NOMO-1 treated with dmso at 0.1 percent for 144 hours (cell line): ENCODE results near the gene AIPL1.
"Not testable (repeated sequence)": the region's sequence is repeated elsewhere in the genome, so short reads cannot be mapped to it uniquely, and the experiment has no call there.

Experiments used
- DNase-seq: peaks from one replicate; lab custom pipeline; 2025; ENCODE audit not compliant: unreplicated experiment; lab: John Stamatoyannopoulos, UW

AIPL1 gene, protein sequence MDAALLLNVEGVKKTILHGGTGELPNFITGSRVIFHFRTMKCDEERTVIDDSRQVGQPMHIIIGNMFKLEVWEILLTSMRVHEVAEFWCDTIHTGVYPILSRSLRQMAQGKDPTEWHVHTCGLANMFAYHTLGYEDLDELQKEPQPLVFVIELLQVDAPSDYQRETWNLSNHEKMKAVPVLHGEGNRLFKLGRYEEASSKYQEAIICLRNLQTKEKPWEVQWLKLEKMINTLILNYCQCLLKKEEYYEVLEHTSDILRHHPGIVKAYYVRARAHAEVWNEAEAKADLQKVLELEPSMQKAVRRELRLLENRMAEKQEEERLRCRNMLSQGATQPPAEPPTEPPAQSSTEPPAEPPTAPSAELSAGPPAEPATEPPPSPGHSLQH

DNA sequence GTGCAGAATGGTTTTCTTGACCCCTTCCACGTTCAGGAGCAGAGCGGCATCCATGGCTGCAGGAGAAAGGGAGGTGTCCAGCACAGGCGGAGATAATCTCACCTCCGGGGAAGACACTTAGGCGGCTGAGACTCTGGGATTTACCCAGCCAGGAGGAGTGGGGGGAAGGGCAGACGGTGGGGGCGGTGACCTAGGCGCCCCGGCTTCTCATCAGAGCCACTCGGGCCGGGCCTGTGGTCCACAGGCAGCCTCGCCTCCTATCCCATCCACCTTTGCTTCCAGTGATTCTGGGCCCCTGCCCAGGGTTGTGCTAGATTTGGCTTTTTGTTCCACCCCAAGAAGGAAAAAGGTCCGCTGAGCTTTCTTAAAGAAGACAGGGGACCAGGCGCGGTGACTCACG, at the start of gene AIPL1:
TSS of gene AIPL1 (minus strand) at position 71 of the 400 bp plus-strand sequence. CDS start at position 54, 17 bp downstream.
- DNase-seq, result no peak

DNA sequence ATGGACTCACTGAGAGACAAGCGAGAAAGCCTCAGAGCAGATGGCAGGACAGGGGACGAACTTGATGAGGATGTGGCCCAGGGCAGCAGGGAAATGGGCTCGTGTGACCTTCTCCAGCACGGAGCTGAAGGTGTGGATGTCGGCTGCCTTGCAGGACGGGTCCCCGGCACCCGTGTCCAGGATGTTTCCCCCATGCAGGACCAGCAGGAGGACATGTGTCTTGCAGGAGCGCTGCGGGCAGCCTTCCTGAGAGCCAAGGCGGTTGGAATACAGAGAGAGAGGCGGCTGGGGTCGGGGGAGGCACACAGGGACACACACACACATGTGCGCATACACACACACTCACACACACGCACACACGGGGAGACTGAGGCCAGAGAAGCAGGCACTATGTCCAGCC, 48.6 kb upstream of the AIPL1 start:
- DNase-seq, result no peak

DNA sequence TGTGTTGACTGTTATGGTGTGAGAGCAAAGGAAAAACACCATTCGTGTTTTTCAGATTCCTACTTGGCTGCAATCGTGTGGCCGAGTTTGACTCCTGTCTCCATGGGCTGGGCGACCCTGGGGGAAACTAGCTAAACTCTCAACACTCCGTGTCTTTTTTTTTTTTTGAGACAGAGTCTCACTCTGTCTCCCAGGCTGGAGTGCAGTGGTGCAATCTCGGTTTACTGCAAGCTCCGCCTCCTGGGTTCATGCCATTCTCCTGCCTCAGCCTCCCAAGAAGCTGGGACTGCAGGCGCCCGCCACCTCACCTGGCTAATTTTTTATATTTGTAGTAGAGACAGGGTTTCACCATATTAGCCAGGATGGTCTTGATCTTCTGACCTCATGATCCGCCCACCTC, 47.9 kb upstream of the AIPL1 start:
- DNase-seq, result not testable (repeated sequence)

DNA sequence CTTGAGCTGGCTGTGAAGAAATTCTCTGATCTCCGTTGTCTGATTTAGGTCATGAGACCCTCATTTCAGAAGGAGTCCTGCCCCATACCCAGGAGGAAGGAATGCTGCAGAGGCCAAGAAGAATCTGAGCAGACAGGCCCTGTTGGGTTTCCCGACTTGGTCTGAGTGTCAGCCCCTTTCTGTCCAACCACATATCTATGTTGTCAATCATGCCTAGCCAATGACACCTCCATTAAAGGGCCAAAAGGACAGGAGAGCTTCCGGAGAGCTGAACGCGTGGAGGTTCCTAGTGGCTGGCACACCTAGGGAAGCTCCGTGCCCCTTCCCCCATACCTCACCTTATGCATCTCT, 47.2 kb upstream of the AIPL1 start:
- DNase-seq, result no peak

DNA sequence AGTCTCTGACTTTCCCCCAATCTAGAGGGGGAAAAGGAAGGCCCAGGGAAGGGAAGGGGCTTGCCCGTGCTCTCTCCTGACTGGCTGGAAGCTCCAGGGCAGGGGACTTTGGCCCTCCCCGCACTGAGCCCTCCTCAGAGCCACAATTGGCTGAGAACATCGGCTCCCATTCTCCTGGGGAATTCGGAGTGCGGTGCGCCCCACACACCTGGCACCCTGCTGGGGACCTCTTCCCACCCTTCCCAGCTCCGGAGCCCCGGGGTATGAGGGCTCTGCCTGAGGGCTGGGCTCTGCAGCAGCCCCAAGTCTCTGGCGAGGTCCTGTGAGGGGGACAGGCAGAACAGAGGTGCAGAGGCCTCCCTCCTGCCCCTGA, 45.4 kb upstream of the AIPL1 start:
- DNase-seq, result no peak

DNA sequence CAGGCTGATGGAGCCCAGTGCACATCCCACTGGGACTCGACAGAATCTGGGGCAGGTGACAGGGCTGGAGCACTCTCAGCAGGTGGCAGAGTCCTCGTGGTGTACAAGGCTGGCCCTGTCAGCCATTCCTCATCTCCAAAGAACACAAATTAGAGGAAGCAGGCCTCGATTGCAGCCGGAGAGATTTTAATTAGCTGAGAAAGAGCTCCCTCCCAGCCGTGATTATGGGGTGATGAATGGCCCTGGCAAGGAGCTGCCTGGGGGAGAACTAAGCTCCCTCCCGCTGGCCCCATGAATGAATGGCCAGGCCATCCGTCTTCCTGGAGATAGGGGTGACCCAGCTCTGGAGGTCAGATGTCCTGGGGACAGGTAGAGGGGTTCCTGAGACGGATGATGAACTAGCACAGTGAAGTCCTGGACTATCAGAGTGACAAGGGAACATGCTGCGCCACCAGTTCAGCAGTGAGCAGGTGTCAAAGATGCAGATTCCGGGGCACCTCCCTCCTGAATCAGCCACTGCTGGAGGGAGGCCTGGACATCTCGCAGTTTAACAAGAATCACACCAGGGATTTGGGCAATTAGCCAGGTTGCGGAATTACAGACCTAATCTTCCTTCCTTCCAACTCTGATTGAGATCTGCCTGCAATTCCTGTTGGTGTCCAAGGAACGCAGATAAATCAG, 44.8 kb upstream of the AIPL1 start:
- DNase-seq, result no peak

DNA sequence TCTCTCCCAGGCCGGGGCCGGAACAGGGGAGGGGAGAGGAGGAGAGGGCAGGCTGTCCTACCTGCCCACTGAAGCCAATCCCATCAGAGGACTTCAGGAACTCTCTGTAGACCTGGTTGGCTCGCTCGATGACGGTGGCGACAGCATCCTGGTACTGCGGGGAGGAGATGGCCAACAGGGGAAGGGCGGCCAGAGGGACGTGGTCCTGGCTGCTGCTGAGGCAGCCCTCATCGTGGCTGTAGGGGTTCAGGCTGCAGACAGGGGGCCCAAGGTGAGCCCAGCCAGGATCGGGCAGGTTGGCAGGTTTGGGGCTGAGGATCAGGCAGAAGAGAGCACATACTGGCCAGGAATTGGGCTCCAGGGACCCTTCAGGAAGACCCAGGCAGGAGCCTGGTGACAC, 43.6 kb upstream of the AIPL1 start:
- no peak for DNase-seq

DNA sequence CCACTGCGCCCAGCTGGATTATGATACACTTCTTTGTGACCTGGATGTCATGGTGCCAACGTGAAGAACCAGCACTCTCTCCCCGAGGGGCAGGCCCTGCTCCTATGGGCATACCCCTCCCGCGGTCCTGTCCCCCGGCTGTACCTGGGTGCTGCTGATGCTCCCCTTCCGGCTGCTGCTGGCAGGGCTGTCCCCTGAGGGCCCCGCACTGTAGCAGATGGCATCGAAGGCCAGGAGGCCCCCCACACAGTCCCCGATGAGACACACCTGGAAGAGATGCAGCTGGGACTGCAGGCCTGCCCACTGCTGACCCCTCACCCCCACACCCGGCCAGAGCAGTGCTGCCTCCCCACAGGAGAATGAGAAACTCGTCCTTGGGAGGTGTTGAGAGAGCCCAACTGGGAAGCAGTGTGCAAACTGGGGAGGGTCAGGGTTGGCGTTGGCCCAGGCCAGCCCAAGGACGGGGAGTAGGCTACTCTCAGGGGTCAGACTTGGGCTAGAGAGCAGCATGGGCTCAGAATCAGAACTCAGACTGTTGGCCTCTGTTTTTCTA, 43.0 kb upstream of the AIPL1 start:
- DNase-seq, result no peak

DNA sequence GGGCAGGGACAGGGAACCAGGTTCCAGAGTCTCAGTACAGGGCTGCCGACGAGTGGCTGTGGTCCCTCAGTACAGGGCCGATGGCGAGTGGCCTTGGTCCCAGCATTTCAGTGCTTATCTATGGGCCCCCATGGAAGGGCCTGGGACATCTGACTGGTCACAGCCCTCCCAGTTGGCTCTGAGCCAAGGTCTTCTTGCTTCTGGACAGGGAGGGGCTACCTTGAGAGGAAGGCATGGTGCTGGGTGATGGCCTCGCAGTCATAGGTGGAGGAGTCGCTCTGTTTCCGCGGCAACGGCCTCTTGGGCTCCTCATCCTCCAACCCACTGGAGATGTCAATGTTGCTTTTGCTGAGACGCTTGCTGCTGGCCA, 41.9 kb upstream of the AIPL1 start:
- DNase-seq, result no peak

DNA sequence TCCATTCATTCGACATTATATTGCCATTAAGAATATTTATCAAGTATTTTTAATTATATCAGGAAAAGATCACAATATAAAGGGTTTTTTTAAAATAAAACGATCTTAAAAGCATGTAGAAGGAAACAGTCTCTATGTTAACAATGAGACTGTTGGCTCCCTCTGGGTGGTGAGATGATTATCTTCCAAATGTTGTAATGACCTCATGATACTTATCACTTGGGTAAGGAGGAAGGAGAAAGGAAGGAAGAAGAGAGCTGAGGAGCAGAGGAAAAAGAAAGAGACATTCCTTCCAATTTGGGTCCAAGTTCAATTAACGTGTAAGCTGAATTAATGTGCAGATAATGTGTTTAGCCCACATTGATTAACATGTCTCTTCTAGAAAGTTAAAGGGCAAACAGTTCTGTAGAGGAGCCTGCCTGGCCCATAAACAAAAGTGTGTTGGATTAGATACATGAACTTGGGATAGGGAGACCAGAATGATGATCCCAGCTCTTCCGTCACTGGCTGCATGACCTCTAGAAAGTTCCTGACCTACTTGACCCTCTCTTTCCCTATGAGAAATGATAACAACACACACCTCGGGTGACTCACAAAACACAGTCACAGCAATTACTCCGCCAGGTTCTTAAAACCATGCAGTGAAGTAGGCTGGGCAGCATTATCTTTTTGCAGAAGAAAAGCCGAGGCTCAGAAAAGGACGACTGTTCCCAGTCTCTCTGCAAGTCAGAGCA, 41.3 kb upstream of the AIPL1 start:
- no peak for DNase-seq

DNA sequence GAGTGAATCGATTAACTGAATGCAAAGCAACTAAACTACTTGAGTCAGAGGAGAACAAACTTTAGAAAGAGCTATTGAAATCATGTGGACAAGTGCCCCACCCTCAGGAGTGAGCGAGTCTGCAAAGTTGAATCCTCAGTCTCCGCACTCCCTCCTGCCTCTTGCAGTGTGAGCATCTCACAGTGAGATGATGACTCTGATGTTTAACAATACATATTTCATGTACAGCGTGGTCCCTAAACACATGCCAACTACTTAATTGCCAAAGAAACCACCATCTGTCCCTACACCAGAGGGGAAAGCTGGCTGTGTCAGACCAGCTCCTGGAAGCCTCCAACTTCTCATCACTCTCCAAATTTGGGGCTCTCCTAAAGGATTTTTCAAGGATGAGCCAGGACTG, 40.5 kb upstream of the AIPL1 start:
- no peak for DNase-seq

DNA sequence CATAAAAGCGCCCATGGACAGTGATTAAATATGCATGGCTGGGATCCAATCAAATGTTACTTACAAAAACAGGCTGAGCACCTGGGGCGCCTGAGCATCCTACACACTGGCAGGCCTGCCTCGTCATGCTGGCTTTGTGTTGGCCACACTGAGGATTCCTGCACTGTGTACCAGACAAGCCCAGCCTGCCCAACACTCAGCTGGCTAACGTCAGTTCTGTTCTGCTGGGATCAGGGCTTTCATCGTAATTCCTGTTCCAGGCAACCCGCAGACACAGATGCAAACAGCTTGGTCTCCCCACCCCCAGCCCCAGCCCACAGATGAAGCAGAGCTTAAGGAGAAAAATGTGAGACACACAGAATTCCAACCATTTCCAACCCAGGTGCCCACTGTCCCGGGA, 40.0 kb upstream of the AIPL1 start:
- DNase-seq, result no peak

DNA sequence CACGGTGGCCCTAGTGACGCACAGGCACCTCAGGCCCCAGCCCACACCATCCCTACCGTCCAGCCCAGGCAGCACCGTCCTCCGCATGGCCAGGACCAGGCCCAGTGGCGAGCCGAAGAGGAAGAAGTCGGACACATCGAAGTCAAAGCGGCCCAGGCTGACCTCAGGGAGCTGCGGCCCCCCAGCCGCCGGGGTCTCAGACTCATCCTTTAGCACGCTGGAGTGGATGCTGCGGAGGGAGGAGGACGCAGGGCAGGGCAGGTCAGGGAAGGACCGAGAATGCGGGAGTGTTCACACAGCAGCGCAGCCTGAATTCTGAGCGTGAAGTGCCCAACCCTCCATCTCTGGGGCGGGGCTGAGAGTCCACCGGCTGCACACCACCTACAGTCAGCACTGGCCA, 39.5 kb upstream of the AIPL1 start:
- DNase-seq, result no peak

DNA sequence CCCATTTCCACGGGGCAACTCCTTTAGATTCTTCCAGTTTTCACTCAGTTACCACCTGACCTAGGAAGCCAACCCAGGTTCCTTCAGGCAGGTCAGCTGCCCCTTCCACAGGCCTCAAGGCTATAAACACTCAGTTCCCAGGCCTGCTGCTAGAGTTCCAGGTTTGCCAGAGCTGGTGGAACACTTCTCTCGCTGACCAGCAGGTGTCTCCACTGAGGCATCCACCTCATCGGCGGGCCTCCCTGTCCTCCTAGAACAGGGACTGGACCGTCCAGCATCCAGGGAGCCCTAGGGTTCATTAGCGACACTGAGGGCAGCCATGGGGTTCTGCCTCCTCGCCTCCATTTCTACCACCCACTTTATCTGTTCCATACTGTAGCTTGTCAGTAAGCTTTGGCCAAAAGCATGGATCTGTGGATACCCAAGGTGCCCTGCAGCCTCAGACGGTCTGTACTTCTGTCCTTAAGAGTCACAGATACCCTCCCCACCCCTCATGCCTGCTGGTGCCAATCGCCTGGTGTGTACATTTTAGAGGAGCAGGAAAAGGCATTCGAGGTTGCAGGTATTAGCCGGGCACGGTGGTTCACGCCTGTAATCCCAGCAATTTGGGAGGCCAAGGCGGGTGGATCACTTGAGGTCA, 38.3 kb upstream of the AIPL1 start:
- no peak for DNase-seq

DNA sequence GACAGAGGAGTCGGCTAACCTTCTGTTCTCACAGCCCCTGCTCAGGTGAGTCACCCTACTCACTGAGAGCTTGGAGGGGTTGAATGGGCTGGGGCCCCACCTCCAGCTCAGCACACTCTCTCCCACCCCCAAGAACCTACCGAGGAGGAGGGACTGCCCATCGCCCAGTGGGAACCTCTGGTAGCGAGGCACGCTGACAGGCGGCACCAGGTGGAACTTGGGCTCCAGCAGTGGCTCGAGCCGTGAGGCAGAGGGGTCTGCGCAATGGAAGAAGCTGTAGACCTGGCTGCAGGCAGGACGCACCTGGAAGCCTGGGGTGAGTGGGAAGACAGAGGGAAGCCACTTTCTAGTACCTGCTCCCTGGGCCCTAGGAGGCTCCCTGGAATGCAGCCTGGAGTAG, 37.6 kb upstream of the AIPL1 start:
- no peak for DNase-seq

DNA sequence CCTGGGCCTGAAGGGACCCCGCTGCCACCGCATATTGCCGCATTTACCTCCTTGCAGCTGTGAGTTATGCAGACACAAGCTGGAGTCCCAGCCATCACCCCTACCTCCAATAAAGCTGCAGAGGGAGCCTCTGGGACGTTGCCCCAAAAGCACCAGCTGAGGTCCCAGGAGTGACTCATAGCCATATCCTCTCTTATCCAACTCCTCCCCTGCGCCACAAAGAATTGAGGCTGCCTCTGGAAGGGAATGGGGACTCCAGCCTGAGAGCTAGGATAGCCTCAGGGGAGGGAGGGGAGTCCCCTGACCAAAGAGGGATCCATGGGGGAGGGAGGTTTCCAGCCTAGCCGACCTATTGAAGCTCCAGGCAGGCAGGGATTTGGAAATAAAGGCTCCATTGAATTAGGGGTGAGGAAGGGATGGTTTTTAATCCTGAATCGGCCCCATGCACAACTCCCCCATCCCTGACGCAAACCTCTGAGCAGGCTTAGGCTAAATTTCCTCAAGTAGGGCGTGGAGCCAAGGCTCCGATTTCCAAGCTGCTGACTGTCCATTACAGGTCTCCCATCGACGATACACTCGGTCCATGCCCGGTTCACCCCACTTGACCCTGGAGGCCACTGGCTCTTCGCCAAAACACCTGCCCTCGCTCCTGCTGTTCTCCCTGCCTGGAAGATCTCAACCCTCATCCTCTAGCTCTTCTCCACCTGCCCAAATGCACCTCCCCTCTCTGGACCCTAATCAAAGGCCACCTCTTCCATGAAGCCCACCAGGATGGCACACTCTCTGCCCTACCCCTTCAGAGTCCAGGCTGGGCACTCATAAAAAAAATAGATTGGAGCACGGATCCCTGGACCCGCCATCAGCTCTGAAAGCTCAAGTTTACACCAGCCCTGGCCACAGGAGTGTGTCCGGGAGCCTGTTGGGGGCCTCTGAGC, 36.9 kb upstream of the AIPL1 start:
- no peak for DNase-seq

DNA sequence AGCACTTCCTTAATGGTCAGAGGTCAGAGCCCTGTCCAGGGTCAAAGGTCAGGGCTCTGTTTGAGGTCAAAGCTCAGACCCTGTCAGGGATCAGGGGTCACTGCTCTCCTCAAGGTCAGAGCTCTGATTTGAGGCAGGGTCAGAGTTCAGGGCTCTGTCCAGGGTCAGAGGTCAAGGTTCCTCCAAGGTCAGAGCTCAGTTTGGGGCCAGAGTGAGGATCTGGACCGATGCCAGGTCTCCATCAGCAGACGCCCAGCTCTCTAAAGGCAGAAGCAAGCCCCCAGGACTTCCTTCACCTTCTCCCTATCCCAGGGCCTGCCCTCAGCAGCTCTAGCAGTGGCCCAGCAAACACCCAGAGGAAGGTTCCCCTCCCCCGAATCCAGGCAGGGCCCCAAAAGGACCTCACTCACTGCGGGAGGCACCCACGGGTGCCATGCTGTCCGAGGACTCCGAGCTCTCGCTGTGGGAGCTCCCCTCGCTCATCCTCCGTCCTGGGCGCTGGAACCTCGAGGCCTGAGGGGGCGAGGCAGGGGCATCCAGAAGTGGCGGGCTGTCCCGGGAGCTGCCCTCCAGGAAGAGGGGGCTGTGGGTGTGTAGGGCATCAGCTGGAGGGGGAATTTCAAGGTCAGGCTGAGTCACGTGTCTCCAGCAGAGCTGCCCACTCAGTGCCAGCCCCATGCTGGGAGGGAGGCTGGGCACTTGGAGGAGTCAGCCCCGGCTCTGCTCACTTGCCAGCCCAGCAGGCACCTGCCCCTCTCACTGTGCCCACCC, 36.0 kb upstream of the AIPL1 start:
- DNase-seq, result no peak

DNA sequence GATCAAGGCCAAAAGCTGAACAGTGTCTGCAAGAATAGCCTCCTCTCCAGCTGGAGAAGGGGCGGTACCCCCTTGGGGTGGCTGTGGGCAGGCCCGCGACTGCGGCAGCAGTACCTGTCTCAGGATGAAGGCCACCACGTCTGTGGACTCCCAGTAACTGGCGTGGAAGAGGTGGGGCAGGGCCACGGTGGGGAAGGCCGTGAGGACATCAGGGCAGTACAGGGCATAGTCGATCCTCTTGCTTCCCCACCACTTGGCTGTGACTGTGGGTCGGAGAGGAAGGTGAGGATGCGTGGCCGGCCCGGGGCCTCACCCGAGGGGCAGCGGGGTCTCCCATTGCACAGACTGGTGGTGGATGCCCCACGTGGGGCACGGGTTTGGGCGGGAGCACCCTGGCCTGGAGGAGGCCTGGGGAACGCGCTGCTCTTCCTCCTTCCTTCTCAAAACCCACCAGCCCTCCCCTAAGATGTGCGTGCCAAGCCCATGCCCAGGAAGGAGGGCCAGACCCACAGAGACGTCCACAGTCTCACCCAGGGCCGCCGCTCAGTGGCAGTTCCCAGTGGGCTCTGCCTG, 35.3 kb upstream of the AIPL1 start:
- DNase-seq, result no peak

DNA sequence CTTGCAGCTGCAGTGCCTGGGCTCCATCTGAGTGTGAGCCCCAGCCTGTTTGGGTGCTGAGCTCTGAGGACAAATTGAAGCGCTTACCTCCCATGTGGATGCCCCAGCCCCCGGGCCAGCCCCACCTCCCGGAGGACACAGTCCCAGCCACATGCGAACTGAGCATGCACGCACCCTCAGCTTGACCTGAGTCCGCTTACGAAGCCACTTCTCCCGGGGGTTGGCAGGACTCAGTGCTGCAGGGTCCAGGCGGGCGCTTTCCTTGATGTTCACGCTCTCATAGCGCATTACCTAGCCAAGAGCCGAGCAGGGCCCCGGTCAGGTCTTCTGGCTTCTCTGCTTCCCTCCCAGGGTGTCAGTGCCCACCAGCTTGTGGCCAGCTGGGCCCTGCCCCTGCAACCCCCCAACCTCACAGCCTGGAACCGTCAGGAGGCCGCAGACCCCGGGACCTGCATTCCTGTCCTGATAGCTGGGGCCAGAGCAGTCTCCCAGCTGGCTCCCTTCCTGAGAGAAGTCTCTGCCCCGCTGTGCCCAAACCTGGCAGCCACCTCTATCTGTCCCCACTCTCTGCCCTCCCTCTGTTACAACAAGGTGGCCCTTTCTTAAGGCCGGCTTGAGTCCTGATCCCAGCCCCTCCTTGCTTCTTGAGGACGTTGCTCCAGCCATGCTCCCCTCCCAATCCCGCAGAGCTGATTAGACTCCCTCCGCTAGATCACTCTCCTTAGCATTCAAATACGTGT, 33.3 kb upstream of the AIPL1 start:
- no peak for DNase-seq
